HG03064 (cell line): ENCODE data around the gene OR10S1.
"Not testable (repeated sequence)": the region's sequence is repeated elsewhere in the genome, so short reads cannot be mapped to it uniquely, and the experiment has no call there.

Experiments
- ATAC-seq: cut with Tn5 transposase; IDR thresholded peaks from one replicate; pipeline ENCODE4 v1.9.1; 2021; ENCODE audit warnings: low read depth; ENCODE audit not compliant: unreplicated experiment

OR10S1 gene

DNA sequence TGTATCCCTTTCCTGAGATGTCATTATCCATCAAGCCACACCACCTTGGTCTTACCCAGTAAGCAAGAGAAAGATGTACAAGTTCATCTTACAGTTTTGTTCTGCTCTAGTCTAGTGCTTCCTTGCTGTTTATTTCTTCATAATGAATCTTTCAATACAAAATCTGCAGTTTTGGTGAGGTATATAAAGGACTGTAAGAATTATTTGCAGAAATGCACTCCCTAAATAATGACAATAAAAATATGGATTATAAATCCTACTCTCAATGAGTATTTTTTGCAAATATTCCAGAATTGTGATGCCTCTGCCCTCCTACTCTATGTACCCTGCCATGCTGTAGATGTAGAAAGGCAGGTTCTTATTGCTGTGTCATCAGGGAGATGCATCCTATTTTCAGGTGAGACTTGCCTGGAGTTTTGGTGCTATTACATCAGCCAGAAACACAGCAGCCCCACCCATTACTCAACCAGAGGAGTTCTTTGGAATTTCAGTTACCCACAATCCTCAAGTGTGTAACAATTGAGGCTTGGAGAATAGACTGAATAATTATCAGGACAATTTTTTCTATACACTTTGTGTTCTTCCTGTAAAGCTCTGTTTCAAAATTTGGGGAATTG is at the start of gene OR10S1:
TSS of gene OR10S1 (minus strand) at position 51 of the 617 bp plus-strand sequence. CDS start 117 bp downstream, outside the sequence.
- no peak for ATAC-seq

GRCh38 chr11:124026498-124026897 is 48.9 kb upstream of the OR10S1 start, which contains the start of gene OR10G8:
OR10G8 (plus strand) TSS chr11:124026798; CDS start chr11:124029623, 2,825 bp downstream.
- ATAC-seq = no peak

DNA sequence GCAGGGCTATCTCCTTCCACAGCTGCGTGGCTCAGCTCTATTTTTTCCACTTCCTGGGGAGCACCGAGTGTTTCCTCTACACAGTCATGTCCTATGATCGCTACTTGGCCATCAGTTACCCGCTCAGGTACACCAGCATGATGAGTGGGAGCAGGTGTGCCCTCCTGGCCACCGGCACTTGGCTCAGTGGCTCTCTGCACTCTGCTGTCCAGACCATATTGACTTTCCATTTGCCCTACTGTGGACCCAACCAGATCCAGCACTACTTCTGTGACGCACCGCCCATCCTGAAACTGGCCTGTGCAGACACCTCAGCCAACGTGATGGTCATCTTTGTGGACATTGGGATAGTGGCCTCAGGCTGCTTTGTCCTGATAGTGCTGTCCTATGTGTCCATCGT is 38.3 kb upstream of the OR10S1 start:
- not testable (repeated sequence) for ATAC-seq

DNA sequence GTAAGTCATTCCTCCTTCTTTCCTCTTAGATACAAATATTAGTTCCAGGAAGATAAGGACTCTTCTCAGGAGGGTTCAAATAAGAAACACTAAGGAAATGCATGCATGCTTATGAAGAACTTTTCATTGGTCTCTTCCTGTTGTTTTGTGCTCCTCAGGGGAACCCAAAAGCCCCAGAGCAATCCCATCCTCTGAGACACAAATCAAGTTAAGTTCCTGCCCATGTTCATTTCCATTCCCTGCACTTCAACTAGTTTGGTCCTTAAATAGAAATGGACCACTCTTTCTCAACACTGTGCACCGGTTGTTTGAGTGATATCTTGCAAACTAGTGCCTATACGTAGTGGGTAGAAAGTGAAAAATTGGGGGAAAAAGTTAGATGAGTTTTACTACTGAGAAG is 35.1 kb upstream of the OR10S1 start, which contains the start of gene OR10G4:
TSS of gene OR10G4 (plus strand) at position 301 of the 400 bp plus-strand sequence. CDS start 2,578 bp downstream, outside the sequence.
- ATAC-seq = no peak

DNA sequence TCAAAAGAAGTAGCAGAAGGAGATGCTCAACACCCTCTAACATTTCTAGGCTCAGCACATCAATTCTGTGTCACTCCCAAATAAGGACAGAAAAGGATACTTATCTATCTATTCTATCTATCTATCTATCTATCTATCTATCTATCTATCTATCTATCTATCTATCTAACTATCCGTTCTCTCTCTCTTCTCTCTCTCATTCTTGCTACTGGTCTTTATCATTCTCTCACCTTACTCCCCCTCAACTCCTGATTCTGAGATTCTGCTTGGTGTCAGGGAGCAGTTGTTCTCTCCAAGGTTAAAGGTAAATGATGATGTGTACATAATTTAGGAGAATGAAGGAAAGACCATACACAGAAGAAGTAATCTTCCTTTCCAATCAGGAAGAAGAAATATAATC is 17.5 kb upstream of the OR10S1 start, which contains the start of gene OR10G6:
TSS of gene OR10G6 (minus strand) at position 43 of the 400 bp plus-strand sequence. CDS start at position 43, 0 bp downstream.
- no peak for ATAC-seq

DNA sequence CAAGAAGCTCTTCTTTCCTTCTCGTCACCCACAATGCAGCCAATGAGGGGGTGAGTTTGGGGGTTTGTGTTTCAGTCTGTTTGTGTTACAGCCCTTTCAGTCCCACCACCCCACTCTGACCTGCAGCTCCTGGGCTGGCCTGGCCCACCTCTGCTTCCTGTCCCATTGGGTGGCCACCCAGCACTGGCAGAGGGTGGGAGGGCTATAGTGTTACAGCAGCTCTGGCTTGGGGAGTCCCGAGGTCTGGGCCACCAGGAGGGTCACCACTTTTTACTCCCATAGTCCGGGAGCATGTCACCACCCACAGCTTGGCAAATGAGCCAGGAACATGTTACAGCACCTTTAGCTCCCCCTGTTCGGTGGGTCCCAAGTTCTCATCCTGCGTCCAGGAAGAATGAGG is 1.7 kb upstream of the OR10S1 start:
- no peak for ATAC-seq

GRCh38 chr11:123976770-123977560 is 616 bp downstream of the OR10S1 start:
- ATAC-seq = no peak

GRCh38 chr11:123973816-123974215 is 3.8 kb downstream of the OR10S1 start:
- ATAC-seq = no peak

- no peak for ATAC-seq
These were observed 20.8 kb downstream of the OR10S1 start for GRCh38 chr11:123956752-123957151.

DNA sequence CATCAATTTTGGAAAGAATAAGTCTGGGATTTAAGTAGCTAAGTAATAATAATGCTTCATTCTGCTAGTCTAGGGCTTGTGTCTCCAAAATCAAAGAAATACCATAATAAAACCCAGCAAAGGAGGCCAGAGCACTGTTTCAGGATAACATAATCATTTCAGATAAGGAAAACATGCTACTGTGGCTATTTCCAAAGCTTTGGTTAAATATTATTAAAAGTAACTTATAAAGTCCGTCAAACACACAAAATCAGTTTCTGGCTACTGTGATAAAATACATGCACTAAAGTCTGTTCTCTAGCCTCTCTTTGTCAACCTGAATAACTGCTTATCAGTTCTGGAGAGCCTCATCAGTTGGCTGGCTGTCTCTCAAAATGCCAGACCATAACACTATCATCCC is 32.4 kb downstream of the OR10S1 start:
- no peak for ATAC-seq

DNA sequence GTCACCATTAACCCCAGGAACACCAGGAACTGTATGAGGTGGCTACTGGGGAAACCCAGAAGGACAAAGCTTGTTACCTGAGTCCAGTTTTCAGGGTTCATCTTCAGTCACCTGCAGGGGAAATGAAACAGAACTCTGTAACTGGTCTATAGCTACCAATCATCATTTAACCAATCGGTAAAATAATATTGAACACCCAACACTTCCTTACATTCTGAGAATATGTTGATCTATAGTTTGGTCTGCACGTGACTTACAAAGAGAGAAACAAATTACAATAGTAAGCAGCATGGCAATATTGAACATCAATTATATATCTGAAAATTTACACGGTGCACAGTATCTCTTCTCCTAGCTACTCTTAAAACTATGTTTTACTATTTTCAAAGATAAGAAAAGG is 33.8 kb downstream of the OR10S1 start, which contains the start of gene OR6T1:
TSS of gene OR6T1 (minus strand) at position 101 of the 400 bp plus-strand sequence. CDS start at position 101, 0 bp downstream.
- ATAC-seq = no peak

DNA sequence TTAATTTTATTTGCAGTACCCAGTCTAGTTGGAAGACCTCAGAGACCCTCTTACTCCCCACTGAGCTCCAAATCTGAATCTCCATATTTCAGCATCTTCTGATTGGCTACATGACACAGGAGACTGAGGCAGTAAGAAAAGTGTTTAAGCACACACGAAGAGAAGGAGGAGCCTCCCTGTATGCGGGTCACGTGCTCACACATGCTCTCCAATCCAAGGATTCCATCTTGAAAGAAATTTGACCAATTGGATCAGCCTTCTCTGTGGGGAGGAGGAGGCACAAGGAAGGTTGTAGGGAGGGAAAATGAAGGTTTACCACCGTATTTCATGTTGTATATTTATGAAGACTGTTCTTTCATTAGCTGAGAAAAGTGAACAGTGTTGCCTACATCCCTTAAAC is 35.2 kb downstream of the OR10S1 start:
- ATAC-seq = no peak

- no peak for ATAC-seq
These were observed 38.3 kb downstream of the OR10S1 start, which contains the start of gene OR4D5 for GRCh38 chr11:123939317-123939716. OR4D5 (plus strand) TSS chr11:123939617; CDS start chr11:123939617, 0 bp downstream.
